G401.6 (cell line): ENCODE results near the gene SPINK6.

Experiments used
- FAIRE-seq: peaks from 2 replicates; lab custom pipeline; 2012; peaks lifted over from hg19 to GRCh38; lab: Jason Lieb, UNC

SPINK6 gene, protein sequence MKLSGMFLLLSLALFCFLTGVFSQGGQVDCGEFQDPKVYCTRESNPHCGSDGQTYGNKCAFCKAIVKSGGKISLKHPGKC

DNA sequence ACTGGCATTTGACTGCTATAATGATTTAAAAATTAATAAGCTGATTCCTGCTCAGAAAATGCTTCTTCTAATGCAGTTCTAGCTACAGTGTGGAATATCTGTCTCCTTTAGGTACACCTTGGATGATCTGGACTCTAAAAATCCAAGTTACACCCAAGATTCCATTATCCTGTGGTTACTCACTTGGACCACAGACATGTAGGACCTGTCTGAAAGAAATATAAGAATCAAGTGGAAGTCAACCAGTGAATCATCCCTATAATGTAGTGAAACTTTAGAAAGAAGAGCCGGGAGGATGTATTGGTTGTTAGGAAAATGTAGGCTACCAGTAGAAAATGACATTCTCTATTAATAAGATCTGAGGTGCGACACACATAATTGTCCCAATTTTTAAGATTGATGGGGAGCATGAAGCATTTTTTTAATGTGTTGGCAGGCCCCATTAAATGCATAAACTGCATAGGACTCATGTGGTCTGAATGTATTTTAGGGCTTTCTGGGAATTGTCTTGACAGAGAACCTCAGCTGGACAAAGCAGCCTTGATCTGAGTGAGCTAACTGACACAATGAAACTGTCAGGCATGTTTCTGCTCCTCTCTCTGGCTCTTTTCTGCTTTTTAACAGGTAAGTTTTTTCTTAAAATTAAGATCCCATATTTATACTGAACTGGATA lies at the start of gene SPINK6:
TSS of gene SPINK6 (plus strand) at position 512 of the 673 bp plus-strand sequence. CDS start at position 567, 55 bp downstream.
- FAIRE-seq: no peak

DNA sequence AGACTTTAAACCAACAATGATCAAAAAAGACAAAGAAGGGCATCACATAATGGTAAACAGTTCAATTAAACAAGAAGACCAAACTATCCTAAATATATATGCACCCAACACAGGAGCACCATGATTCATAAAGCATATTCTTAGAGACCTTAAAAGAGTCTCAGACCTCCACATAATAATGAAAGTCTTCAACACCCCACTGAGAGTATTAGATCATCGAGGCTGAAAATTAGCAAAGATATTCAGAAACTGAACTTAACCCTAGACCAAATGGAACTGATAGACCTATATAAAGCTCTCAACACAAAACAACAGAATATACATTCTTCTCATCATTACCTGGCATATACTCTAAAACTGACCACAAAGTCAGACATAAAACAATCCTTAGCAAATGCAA lies 46.2 kb upstream of the SPINK6 start:
- FAIRE-seq: no peak

DNA sequence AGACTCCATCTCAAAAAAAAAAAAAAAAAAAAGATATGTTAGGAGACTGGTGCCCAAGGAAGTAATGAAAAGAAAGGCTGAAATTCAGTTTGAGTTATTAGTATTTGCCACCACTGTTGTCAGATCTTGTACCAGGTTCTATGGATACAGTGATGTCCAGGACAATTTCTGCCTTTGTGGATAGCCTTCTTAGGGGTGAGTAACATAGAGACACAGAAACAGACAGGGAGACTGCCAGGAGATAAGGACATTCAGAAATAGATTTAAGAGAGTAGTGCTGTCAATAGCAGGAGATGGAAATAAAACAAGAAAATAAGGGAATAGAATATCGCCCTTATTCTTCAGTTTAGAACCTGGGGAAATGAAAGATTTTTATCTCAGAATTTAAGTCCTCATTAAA lies 40.8 kb upstream of the SPINK6 start:
- no peak for FAIRE-seq

DNA sequence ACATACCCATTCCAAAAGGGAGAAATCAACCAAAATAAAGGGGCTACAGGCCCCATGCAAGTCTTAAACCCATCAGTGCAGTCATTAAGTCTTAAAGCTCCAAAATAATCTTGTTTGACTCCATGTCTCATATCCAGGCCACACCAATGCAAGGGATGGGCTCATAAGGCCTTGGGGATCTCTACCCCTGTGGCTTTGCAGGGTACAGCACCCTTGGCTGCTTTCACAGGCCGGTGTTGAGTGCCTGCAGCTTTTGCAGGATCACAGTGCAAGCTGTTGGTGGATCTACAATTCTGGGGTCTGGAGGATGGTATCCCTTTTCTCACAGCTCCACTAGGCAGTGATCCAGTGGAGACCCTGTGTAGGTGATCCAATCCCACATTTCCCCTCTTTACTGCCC lies 39.5 kb upstream of the SPINK6 start:
- FAIRE-seq: no peak

DNA sequence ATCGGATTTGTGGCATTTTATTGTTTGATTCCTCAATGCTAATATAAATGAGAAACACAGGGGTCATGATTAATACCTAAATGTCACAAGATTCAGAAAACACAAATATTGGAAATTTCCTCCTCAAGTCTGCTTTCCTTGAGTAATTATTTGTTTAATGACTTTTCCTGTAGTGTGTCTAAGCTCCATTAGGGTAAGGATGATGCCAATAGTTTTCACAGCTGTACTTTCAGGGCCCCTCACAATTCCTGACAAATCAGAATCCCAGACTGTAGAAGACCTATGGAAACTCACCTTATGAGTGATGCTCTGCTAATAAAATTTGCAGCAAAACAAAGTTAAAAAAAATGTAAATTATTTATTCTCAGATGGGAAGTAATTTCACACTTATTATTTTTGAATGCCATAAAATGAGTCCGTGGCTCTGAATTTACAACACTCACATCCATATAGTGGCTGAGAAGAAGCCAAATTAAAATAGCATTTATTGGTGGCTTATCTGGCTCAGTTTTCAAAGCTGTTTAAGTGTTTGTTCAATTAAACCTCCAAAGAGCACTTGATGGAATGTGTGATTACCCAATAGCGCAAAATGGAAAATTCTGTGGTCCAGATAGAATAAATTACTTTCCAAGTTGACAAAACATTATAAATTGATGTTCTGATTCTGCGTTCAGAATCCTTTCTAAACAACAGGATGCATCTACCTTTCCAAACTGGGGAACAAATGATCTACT lies 36.1 kb upstream of the SPINK6 start:
- FAIRE-seq: no peak

DNA sequence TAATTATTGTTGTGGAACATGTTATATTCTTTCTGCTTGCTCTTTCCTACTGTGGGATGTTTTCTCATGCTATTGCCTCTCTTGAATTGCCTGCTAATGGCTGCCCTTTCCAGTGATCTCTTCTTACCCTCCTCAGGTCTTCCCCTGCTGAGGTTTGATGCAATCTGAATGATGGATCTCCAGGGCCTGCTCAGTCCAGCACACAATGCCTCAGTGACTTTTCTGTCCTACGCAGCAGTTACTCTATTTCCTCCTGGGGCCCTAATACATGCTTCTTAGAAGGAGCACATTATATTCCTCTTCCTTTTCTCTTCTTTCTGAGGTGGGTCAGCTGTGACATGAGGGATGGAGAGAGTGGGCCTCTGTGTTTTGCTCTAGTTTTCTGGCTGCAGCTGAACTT lies 34.6 kb upstream of the SPINK6 start, which contains the start of gene SPINK14:
TSS of gene SPINK14 (plus strand) at position 301 of the 400 bp plus-strand sequence. CDS start 1,187 bp downstream, outside the sequence.
- FAIRE-seq: no peak

DNA sequence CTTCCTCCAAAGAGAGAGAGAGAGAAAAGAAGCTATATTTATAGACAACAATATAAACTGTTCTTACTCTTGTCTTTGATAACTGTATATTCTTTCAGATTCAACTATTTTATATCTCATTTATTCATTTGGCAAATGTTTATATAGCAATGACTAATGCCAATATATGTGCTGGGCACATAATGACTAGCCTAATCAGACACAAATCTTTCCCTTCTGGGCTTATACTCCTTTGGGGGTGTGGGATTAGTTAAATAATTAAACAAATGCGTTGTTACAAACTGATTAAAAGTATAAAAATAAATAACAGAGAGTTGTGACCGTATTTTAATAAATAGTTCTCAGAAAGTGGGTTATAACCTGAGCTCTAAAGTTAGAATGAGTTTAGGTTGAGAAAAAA lies 30.5 kb upstream of the SPINK6 start:
- no peak for FAIRE-seq

DNA sequence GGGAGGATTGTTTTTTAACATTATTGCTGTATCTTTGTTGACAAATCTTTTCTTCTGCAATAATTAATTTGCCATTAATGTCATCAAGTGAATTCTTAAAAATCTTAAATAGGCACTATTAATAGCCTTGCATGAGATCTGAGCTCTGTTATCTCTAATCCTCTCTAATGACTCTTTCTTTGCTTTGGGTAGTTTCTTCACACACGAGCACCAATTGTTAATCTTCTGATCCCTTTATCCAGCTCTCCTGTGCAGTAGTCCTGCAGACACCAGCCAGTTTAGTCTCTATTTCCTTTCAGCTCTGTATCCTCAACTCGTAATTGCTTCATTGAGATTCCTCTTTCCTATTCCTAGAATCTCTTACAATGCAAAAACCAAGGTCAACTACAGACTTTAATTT lies 26.4 kb upstream of the SPINK6 start:
- FAIRE-seq: no peak

DNA sequence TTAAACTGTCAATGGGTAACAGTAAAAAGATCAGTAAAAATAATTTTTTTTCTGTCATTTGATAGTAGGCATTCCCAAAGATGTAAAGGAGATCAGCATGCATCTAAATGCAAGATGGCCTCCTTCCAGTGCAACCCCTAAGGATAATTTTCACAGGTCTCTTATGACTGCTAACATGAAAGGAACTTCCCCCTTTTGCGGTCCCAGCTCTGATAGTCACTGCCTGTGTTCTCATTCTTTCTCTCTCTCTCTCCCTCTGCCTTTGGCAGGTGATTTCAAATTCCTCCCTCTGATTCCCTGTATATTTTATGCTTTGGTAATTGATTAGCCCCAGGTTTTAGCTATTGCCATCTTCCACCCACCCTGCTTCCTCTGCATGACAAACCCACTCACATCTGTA lies 25.6 kb upstream of the SPINK6 start:
- no peak for FAIRE-seq

DNA sequence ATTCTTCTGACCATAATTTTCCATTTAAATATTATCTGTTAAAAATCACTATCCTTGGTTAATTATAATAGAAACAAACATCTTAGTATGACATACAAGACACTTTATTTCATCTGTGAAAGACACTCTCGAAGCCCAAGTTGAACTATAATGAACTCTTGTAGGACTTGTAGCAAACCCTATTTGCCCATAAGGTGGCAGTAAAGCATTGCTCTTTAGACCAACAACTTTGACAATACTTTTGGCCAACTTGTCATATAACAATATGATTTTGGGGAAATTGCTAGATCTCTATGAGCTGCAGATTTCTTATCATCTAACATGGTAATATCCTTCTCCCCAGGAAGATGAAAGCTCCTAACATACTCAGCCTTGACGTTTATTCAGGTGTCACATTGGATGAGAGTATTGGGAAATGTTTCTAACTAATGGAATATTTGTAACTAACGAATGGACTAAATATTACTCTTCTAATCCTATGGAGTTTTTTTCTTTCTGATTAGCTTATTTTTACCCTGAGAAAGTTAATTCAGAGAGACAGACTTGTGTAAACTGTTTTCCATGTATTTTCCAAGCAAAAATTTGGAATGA lies 23.5 kb upstream of the SPINK6 start:
- FAIRE-seq: peak; percentile 73

DNA sequence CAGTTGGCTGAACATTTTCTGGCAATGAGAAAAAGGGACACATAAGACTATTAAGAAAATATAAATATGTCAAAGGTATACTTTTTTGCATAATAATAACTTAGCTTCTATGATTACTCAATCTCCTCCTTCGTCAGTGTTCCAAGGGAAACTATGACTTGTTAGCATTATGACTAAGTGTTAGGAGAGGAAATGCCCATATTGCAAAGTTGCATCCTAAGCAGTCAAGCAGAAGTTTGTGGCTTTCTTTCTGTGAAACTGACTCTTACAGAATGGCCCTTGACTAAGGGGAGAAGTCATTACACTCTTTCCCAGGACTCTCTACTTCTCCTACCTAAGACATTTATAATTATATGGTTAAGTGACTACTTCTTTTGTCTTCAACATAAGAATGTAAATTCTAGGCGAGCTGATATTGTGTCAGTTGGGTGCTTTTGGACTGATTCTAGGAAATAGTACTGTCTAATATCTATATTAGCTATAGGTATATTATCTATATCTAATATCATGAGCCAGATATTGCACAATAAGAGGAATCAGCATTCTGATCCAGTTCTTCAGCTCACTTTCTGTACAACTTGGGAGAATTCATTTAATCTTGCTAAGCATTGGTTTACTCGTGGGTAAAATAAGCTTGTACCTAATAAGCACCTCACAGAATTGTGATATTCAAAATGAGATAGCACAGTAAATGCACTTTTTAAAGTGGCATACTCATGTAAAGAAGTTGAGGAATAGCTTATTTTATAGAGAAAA lies 16.4 kb upstream of the SPINK6 start:
- FAIRE-seq: no peak

DNA sequence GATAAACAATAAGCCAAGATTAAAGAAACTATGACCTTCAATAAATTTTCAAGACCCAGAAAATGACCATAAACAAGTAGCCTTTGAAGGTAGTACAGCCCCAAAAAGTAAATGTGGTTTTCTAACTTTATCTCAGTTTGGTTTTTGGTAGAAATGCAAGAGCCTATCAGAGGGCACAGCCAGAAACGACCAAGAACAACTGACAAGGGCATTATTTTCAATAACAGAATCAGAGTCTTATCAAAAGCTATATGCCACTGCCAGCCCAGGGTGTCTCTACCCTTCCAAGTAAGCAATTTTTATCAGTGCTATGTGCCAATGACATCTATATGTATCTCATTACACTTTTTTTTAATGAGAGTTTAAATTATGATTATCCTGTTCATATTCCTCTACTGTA lies 11.8 kb upstream of the SPINK6 start:
- FAIRE-seq: no peak

DNA sequence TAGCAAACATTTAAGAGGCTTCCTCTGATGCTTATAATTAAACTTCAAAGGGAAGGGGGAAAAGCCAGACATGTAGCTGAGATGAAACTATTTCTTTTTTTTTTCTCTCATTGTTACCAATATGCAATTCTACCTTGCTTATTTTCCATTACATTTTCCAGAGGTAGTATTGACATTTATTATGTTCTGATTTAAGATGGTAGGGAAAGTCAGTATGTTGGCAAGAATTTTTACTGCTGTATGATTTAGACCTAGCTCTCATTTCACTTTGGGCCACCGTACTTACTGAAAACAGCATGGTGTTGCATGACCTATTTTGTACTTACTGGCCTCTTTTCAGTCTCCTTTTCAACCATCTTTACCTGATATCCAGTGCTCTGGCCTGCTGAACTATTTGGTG lies 9.6 kb upstream of the SPINK6 start:
- FAIRE-seq: no peak

DNA sequence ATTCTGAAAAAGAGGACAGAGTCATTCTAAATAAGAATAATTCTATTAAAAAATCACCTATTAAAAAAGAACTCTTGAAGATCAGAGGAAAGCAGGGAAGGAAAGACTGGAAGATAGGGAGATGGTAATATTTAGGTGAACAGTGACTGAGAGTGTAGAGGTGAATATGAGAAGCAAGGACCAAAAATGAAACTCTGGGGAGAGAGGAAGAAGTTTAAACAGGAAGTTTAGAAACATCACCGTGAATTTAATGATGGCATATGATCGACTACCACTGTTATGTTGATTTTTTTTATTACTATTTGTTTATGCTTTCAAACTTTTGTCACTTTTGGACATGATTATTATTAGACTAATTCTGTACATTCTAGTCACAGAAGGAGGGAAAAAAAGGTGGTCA lies 1.7 kb upstream of the SPINK6 start:
- FAIRE-seq: no peak

DNA sequence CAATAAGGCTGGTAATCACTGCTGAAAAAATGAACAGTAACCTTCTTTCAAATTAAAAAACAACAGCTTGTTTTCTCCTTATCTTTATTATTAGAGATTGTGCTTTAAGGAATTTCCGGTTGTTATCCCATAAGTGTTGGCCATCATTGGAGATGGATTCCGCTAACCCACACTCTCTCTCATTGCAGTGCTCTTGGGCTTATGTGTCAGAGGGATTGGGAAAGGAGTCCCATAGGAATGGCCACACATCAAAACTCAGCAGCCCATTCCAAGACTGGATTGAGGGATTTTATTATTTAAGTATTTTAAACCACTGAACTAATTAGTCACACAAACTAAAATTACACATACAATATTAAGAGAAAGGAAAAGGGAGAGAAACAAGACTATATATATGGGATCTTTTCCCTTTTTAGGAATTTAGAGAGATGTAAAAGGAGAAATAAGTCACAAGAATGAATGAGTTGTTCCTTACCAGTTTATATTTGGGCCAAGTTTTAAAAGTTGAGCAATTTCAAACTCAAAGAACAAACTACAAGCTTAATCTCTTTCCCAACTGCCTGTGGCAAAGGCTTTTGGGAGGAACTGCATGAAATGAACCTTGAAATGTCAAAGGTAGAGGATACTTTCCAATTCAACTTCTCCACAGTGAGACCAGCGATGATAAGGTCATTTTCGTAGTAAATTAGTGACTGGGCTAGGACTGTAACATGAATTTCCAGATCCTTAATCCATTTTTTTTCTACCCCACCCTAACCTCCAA lies 2.4 kb downstream of the SPINK6 start:
- FAIRE-seq: no peak

DNA sequence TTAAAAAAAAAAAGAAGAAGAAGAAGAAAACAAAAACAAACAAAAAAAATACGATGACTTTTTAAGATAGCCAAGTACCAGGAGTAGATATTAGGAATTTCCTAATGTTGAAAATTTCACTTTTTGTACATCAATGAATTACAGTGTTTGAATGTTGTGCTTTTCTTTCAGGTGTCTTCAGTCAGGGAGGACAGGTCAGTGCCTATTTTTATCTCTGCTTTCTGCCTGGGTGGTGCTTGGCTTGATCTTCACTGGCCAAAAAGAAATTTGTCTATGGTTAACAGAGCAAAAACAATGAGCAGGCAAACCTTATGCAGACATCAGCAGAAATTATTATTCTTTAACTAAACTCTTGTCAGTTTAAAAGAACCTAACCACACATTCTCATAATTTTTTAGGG lies 3.0 kb downstream of the SPINK6 start:
- FAIRE-seq: no peak

DNA sequence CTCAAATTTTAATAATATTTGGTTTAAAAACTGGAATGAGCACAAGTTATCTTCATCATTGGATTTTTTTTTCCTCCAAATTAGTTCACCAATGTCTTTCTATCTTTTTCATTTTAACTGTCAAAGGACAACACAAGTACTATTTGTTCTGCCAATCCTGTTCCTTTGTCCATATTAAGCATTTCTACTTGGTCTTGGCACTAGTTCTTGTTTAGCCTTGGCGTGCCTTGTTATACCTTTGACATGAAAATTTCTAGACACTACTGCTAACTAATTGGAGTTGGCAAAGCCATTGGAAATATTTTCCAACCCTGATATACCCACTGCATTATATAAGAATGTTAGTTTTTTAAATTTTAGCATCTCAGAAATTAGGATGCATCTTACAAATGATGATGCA lies 3.8 kb downstream of the SPINK6 start:
- no peak for FAIRE-seq

DNA sequence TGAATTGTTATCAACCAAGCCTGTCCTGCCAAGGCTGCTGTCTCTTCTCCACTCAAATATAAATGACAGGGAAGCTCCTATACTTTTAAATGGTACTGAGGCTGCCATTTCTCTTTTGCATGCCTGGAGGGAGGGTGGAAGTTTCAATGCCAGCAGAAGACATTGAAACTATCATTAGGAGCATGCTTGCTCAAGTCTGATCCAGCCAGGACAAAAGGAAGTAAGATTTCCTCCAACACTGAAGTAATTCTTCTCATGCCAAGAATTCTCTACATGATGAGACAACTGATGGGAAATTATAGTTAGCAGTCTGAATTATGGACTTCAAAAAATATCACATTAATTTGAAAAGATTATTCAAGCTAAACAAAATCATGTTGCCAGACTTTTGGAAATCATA lies 5.4 kb downstream of the SPINK6 start:
- no peak for FAIRE-seq

DNA sequence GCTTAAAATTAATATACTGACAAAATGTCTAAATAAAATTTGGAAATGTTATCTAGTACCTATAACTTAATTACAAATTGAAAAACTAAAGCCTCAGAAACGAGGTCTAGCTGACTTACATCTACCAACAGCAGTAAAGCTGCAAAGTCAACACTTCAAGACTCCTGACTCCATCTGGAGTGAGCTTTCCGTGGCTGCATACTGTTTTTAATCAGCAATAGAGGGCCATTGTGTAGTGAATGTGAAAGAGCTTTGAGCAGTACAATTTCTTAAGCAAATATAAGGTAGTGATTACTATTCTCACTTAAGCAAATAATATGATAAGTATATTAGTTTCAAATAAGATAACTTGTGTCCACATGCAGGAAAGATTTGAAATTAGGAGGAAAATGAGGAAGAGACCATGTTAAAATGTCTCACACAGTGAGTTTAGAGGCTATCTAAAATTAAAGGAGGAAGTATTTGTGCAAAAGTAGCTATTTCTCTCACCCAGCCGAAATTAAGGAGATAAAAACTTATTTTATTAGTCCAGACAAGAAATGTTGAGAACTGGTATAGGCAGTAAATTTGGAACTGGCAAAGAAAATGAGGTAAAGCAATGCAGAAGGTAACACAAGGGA lies 6.4 kb downstream of the SPINK6 start:
- no peak for FAIRE-seq

DNA sequence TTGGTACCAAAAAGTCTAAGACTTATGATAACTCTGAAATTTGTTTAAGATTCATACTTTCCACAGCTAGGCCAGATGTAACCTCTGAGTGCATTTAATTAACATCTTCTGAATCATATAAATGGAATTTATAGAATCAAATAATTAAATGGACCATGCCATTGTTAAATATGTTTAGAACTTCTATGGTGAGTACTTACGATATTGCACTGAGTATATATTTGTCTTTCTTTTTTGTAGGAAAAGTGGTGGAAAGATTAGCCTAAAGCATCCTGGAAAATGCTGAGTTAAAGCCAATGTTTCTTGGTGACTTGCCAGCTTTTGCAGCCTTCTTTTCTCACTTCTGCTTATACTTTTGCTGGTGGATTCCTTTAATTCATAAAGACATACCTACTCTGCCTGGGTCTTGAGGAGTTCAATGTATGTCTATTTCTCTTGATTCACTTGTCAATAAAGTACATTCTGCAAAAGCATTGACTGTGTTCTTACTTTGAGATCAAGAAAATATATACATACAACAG lies 11.9 kb downstream of the SPINK6 start:
- no peak for FAIRE-seq

DNA sequence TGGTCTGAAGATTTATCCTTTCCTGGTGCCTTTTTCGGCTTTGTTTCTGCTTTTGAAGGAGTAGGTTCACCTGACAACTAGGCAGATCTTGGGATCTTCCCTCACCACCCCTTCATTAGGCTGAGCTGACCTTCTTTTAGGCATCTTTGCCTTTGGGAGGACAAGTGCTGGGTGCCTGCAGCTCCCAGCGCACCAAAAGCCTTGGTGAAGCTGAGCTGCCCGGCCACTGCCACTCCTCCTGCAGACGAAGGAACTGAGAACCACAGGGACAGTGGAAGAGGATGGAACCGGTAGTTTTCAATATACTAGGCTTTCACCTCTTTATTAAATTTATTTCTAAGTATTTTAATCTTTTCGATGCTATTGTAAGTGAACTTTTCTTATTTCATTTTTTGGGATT lies 18.7 kb downstream of the SPINK6 start:
- FAIRE-seq: no peak
